K562 (cell line): ENCODE data around the gene BCR. TPM values are rescaled to one million over a fixed set of nuclear protein-coding genes. Genes with fewer than 3 reads are reported as not detected.

Experiments
- ATAC-seq: fragments of 200-7000 bp; cut with Tn5 transposase; 3 replicates; pipeline ENCODE4 v1.9.1; 2020; ENCODE audit warnings: moderate library complexity
- BruUV-seq: library from RNA; stranded (reverse); fragments of 400-500 nt; replicated peaks from 2 replicates; lab custom pipeline; 2021; lab: Mats Ljungman, UMichigan
- CTCF ChIA-PET: fragments of 300-600 bp; formaldehyde crosslinking; extraction: SDS; loops from one replicate; lab custom pipeline; 2021; ENCODE audit warnings: low intra/inter-chr PET ratio; lab: Yijun Ruan, JAX
- POLR2A ChIA-PET: fragments of 300-600, 350-650 bp; sonication (Branson Sonifier 250); formaldehyde crosslinking; extraction: SDS; loops from one replicate; lab custom pipeline; 2021; ENCODE audit warnings: antibody characterized with exemption, inconsistent platforms; lab: Yijun Ruan, JAX
- DNase-seq, 4 experiments: peaks; one replicate each; pipeline versions ENCODE4 v3.0.0 to v3.0.0-alpha.2; 2011 to 2018; ENCODE audit warnings: low spot score in 3 of 4, mixed read lengths in 3 of 4; ENCODE audit errors: extremely low read depth in 1 of 4
- FAIRE-seq: peaks from 2 replicates; lab custom pipeline; 2011; peaks lifted over from hg19 to GRCh38; lab: Jason Lieb, UNC
- H2AFZ ChIP-seq: 2 replicates; pipeline ENCODE4 v1.6.0; 2011; ENCODE audit warnings: low read depth, low read length, control low read depth, inconsistent platforms
- H3K27ac ChIP-seq: fragments of 200-600 bp; 3 replicates; pipeline ENCODE4 v1.8.0; 2011; ENCODE audit warnings: low read depth, mild to moderate bottlenecking, control low read depth, inconsistent platforms, low read length, moderate library complexity, mixed read lengths; ENCODE audit errors: extremely low read depth
- H3K27me3 ChIP-seq, 2 experiments: fragments of 300-600 bp in 1 of 2; 2 replicates in 1 of 2; 3 replicates in 1 of 2; pipeline versions ENCODE4 v1.6.0 to v1.8.0; 2011; ENCODE audit warnings: inconsistent platforms in 2 of 2, low read length in 2 of 2, mild to moderate bottlenecking in 1 of 2, mixed read lengths in 1 of 2, moderate library complexity in 1 of 2; ENCODE audit not compliant: control insufficient read depth in 2 of 2, insufficient read depth in 2 of 2
- H3K36me3 ChIP-seq: fragments of 300-600 bp; 3 replicates; pipeline ENCODE4 v1.8.0; 2011; ENCODE audit warnings: mild to moderate bottlenecking, low read length, inconsistent platforms; ENCODE audit not compliant: control insufficient read depth, insufficient read depth
- H3K4me1 ChIP-seq, 2 experiments: fragments of 200-600 bp in 1 of 2; replicated peaks in 1 of 2; 2 replicates in 1 of 2; 3 replicates in 1 of 2; pipeline versions ENCODE4 v1.5.1 to v1.8.0; 2011; ENCODE audit warnings: inconsistent platforms in 2 of 2, low read length in 2 of 2, mild to moderate bottlenecking in 1 of 2, mixed read lengths in 1 of 2, moderate library complexity in 1 of 2; ENCODE audit not compliant: control insufficient read depth in 2 of 2, insufficient read depth in 2 of 2
- H3K4me2 ChIP-seq: 2 replicates; pipeline ENCODE4 v1.6.1; 2011; ENCODE audit warnings: low read length, control low read depth, inconsistent platforms, mixed read lengths; ENCODE audit not compliant: insufficient read depth
- H3K4me3 ChIP-seq: fragments of 200-600 bp; sonication (generic), shearing (Covaris generic); 2 replicates; pipeline ENCODE4 v1.5.1; 2016; ENCODE audit warnings: control low read depth, inconsistent platforms
- H3K79me2 ChIP-seq: fragments of 200-600 bp; 3 replicates; pipeline ENCODE4 v1.8.0; 2011; ENCODE audit warnings: low read length, inconsistent platforms; ENCODE audit not compliant: control insufficient read depth, insufficient read depth
- H3K9ac ChIP-seq, 2 experiments: 2 replicates each; pipeline versions ENCODE4 v1.6.0 to v1.6.1; 2011; ENCODE audit warnings: low read depth in 2 of 2, low read length in 2 of 2, control low read depth in 1 of 2, inconsistent platforms in 1 of 2, mild to moderate bottlenecking in 1 of 2, mixed read lengths in 1 of 2; ENCODE audit not compliant: insufficient read depth in 1 of 2
- H3K9me1 ChIP-seq: one replicate; pipeline ENCODE4 v1.6.0; 2011; ENCODE audit warnings: inconsistent platforms, mild to moderate bottlenecking, low read length, moderate library complexity; ENCODE audit not compliant: control insufficient read depth, insufficient read depth
- H3K9me3 ChIP-seq: replicated peaks from 2 replicates; pipeline ENCODE4 v1.5.1; 2011; ENCODE audit warnings: low read depth, low read length, inconsistent platforms; ENCODE audit not compliant: control insufficient read depth, insufficient read depth
- H4K20me1 ChIP-seq: replicated peaks from 2 replicates; pipeline ENCODE4 v1.6.1; 2011; ENCODE audit warnings: low read length, inconsistent platforms, mixed read lengths; ENCODE audit not compliant: control insufficient read depth, insufficient read depth
- DIDO1 ChIP-seq: fragments of 450-650 bp; IDR thresholded peaks from 2 replicates; pipeline ENCODE4 v1.6.1; 2016; ENCODE audit warnings: low read depth, missing biosample characterization, missing genetic modification characterization
- HMGXB4 ChIP-seq: sonication (generic); formaldehyde crosslinking; IDR thresholded peaks from 2 replicates; pipeline ENCODE4 v1.8.1; 2023; ENCODE audit warnings: mild to moderate bottlenecking, missing genetic modification reagents
- MLX ChIP-seq, 2 experiments: fragments of 450-650 bp in 1 of 2; sonication (generic) in 1 of 2; formaldehyde crosslinking; conservative IDR thresholded peaks; 2 replicates each; pipeline versions ENCODE4 v1.4.0 to v1.8.1; 2020 to 2022; ENCODE audit warnings: mild to moderate bottlenecking in 1 of 2, missing genetic modification reagents in 1 of 2
- NR2F6 ChIP-seq: fragments of 450-650 bp; formaldehyde crosslinking; IDR thresholded peaks from 2 replicates; pipeline ENCODE4 v1.4.0; 2020; ENCODE audit warnings: mild to moderate bottlenecking
- SLC30A9 ChIP-seq: fragments of 250-450 bp; sonication (Bioruptor Pico); IDR thresholded peaks from 2 replicates; pipeline ENCODE4 v1.8.0; 2022; ENCODE audit warnings: mild to moderate bottlenecking, moderate library complexity
- SRSF1 ChIP-seq: fragments of 200-400 bp; formaldehyde crosslinking; IDR thresholded peaks from 2 replicates; pipeline ENCODE4 v1.6.1; 2017; ENCODE audit warnings: mild to moderate bottlenecking, low read depth, low read length, moderate library complexity
- ZNF644 ChIP-seq: fragments of 200-800 bp; sonication (Bioruptor generic); IDR thresholded peaks from 2 replicates; pipeline ENCODE4 v1.6.1; 2016; ENCODE audit warnings: low read depth, missing genetic modification characterization, missing compliant biosample characterization
- WGBS: fragments of 100-300 bp; shearing (Covaris generic); methylation state at CpG from one replicate; pipeline ENCODE4 v1.1.6; 2016; ENCODE audit warnings: low coverage, mixed read lengths; ENCODE audit not compliant: insufficient coverage; ENCODE audit errors: missing lambda C conversion rate; 5-methylcytosine and 5-hydroxymethylcytosine counted together
- in situ Hi-C: fragments of 300-500 bp; cut with MboI; formaldehyde crosslinking; loops from 4 replicates; pipeline ENCODE4 v1.15.0; 2018; ENCODE audit warnings: inconsistent platforms, mixed read lengths
- intact Hi-C: fragments of 100-400 bp; cut with micrococcal nuclease; formaldehyde crosslinking; loops from 2 replicates; pipeline ENCODE4 v1.14.2; 2022
- polyA plus RNA-seq, 8 experiments: library from polyadenylated mRNA; depleted of rRNA in 4 of 8; stranded (reverse) in 5 of 8; unstranded in 3 of 8; fragments of >200 nt; fragmentation: Nextera tagmentation in 2 of 8; fragmentation: Illumina TruSeq in 1 of 8; extraction: Ambion mirVana in 2 of 8; extraction: Trizol in 1 of 8; gene quantifications; 2 replicates each; pipeline versions ENCODE4 v1.2.1 to v1.2.3, GENCODE V29; 2011 to 2014; ENCODE audit warnings: inconsistent platforms in 1 of 8, missing spikeins in 1 of 8
- total RNA-seq, 7 experiments: library from RNA; depleted of rRNA in 6 of 7; stranded (reverse); fragments of >200 nt in 6 of 7; fragmentation: Illumina TruSeq in 2 of 7; extraction: Trizol in 2 of 7; gene quantifications; 2 replicates each; pipeline versions ENCODE4 v1.2.1 to v1.2.3, GENCODE V29; 2011 to 2021; ENCODE audit warnings: low replicate concordance in 1 of 7
- TF ChIP-seq, protein P1 (sequence below): sonication (generic); formaldehyde crosslinking; IDR thresholded peaks from 2 replicates; pipeline ENCODE4 v1.8.1; 2023; ENCODE audit warnings: mild to moderate bottlenecking, missing genetic modification reagents
- TF ChIP-seq, protein P2 (sequence below): sonication (generic); formaldehyde crosslinking; IDR thresholded peaks from 2 replicates; pipeline ENCODE4 v1.8.1; 2023; ENCODE audit warnings: mild to moderate bottlenecking, missing genetic modification reagents, moderate library complexity

The BCR gene
- total and polyA plus RNA-seq, 9 of the 15 experiments (the other 6 are each of a cell fraction or from before 2014, with no cell fraction given), result 0.41 to 150 (median 45.6) TPM

GRCh38 chr22:23175817-23176644, 4.3 kb upstream of the BCR start (continued):
- TF ChIP-seq, protein P1, sequence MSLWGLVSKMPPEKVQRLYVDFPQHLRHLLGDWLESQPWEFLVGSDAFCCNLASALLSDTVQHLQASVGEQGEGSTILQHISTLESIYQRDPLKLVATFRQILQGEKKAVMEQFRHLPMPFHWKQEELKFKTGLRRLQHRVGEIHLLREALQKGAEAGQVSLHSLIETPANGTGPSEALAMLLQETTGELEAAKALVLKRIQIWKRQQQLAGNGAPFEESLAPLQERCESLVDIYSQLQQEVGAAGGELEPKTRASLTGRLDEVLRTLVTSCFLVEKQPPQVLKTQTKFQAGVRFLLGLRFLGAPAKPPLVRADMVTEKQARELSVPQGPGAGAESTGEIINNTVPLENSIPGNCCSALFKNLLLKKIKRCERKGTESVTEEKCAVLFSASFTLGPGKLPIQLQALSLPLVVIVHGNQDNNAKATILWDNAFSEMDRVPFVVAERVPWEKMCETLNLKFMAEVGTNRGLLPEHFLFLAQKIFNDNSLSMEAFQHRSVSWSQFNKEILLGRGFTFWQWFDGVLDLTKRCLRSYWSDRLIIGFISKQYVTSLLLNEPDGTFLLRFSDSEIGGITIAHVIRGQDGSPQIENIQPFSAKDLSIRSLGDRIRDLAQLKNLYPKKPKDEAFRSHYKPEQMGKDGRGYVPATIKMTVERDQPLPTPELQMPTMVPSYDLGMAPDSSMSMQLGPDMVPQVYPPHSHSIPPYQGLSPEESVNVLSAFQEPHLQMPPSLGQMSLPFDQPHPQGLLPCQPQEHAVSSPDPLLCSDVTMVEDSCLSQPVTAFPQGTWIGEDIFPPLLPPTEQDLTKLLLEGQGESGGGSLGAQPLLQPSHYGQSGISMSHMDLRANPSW, result peak; percentile 82
- TF ChIP-seq, protein P2, sequence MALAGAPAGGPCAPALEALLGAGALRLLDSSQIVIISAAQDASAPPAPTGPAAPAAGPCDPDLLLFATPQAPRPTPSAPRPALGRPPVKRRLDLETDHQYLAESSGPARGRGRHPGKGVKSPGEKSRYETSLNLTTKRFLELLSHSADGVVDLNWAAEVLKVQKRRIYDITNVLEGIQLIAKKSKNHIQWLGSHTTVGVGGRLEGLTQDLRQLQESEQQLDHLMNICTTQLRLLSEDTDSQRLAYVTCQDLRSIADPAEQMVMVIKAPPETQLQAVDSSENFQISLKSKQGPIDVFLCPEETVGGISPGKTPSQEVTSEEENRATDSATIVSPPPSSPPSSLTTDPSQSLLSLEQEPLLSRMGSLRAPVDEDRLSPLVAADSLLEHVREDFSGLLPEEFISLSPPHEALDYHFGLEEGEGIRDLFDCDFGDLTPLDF (CRISPR knock-in tag), result peak; percentile 88

- 49% methylated on average over 9 of the region's 9 CpGs for WGBS
- in situ Hi-C loops, result loop anchor here (5.0 kb wide), 1 partner anchor 101 kb away; no protein-coding TSS in a partner anchor
- H3K4me3 ChIP-seq, result no peak overlapping the region
Measured at GRCh38 chr22:23176645-23177027, 3.7 kb upstream of the BCR start.

More at GRCh38 chr22:23176645-23177027, 3.7 kb upstream of the BCR start:
- BruUV-seq, result no TSS peak
- DNase-seq (no peak), FAIRE-seq (no peak), ATAC-seq (no peak)
- intact Hi-C loops, result loop anchor here (5.0 kb wide), 1 partner anchor 211 kb away; no protein-coding TSS in a partner anchor
- H3K4me2 ChIP-seq, result peak overlapping the region; percentile 23; the same call in 1 of the 2 replicates
- TF ChIP-seq NR2F6 (no peak), HMGXB4 (CRISPR knock-in tag) (0 out of 2 replicates have a peak, but pooled peaks have one; percentile 15), SLC30A9 (CRISPR knock-in tag) (no peak), ZNF644 (tag) (no peak), MLX (CRISPR knock-in tag; conservative IDR thresholded peaks at IDR 0.05) (peak in 1 of 2 experiments; percentile 72; a peak in 1 of 4 replicates), SRSF1 (no peak), DIDO1 (no peak)
- peaks cover 3% of the 10 kb centered on the region; the same call in 2 of the 3 replicates for H3K36me3 ChIP-seq
- no peak overlapping the region for H3K27ac ChIP-seq
- H3K4me1 ChIP-seq, result peaks cover 42 to 52% of the 10 kb centered on the region in 2 experiments
- peaks cover 16% of the 10 kb centered on the region for H3K9me3 ChIP-seq
- ChIA-PET POLR2A (interaction anchor here (0.8 to 86.5 kb wide), 8 partner anchors 10 to 219 kb away, joined by 3 to 3476 read pairs (median 108); partner anchors contain the start of genes BCR and RAB36), CTCF (interaction anchor here (0.6 to 11.5 kb wide), 6 partner anchors 48 to 980 kb away, joined by 3 to 800 read pairs (median 15); no protein-coding TSS in a partner anchor)
- H2AFZ ChIP-seq, result no peak overlapping the region
- H4K20me1 ChIP-seq, result peaks cover 8% of the 10 kb centered on the region; the same call in 1 of the 2 replicates
- H3K79me2 ChIP-seq, result peaks cover 9% of the 10 kb centered on the region
- H3K27me3 ChIP-seq, result no peaks in the 10 kb centered on the region
- no peak overlapping the region for H3K9ac ChIP-seq
- peaks cover 11% of the 10 kb centered on the region for H3K9me1 ChIP-seq
